A673 (cell line): Measurements from ENCODE around the gene RGS6. TPM values are rescaled to one million over a fixed set of nuclear protein-coding genes. Genes with fewer than 3 reads are reported as not detected.

ENCODE experiments used
- BruUV-seq: library from RNA; stranded (reverse); fragments of 400-500 nt; replicated peaks from 2 replicates; lab custom pipeline; 2021; lab: Mats Ljungman, UMichigan
- CTCF ChIA-PET: fragments of 300-600 bp; sonication (Branson Sonifier 250); formaldehyde crosslinking; loops from one replicate; lab custom pipeline; 2022; ENCODE audit warnings: antibody characterized with exemption; lab: Charles Lee
- POLR2A ChIA-PET: fragments of 300-600 bp; sonication (Branson Sonifier 250); formaldehyde crosslinking; loops from one replicate; lab custom pipeline; 2022; ENCODE audit warnings: antibody characterized with exemption; ENCODE audit not compliant: low non-redundant PET; lab: Charles Lee
- DNase-seq: peaks from one replicate; pipeline ENCODE4 v3.0.0-alpha.2; 2015; ENCODE audit warnings: low spot score
- H3K27ac ChIP-seq: fragments of 200-600 bp; sonication (generic); 2 replicates; pipeline ENCODE4 v1.5.1; 2016; ENCODE audit warnings: mixed run types, low read depth, mild to moderate bottlenecking, mixed read lengths, antibody characterized with exemption, low read length; ENCODE audit not compliant: poor library complexity, severe bottlenecking
- H3K27me3 ChIP-seq: fragments of 200-600 bp; sonication (generic); replicated peaks from 2 replicates; pipeline ENCODE4 v1.6.1; 2017; ENCODE audit warnings: mixed run types, low read depth, mild to moderate bottlenecking, mixed read lengths, antibody characterized with exemption, low read length; ENCODE audit not compliant: insufficient read depth, poor library complexity
- H3K36me3 ChIP-seq: fragments of 200-600 bp; sonication (generic); 2 replicates; pipeline ENCODE4 v1.6.1; 2016; ENCODE audit warnings: mixed run types, mild to moderate bottlenecking, mixed read lengths, antibody characterized with exemption, low read length; ENCODE audit not compliant: insufficient read depth, poor library complexity, severe bottlenecking
- H3K4me1 ChIP-seq: fragments of 200-600 bp; sonication (generic); 2 replicates; pipeline ENCODE4 v1.6.1; 2017; ENCODE audit warnings: mixed run types, mild to moderate bottlenecking, mixed read lengths, antibody characterized with exemption, low read length; ENCODE audit not compliant: insufficient read depth, poor library complexity, severe bottlenecking
- H3K4me3 ChIP-seq: fragments of 200-600 bp; sonication (generic); 2 replicates; pipeline ENCODE4 v1.5.1; 2016; ENCODE audit warnings: low read depth, mixed run types, mild to moderate bottlenecking, mixed read lengths, low read length; ENCODE audit not compliant: poor library complexity, severe bottlenecking
- H3K9me3 ChIP-seq: fragments of 200-600 bp; sonication (generic); 2 replicates; pipeline ENCODE4 v1.6.1; 2016; ENCODE audit warnings: mixed run types, low read depth, mild to moderate bottlenecking, mixed read lengths, antibody characterized with exemption, low read length; ENCODE audit not compliant: poor library complexity, severe bottlenecking
- EZH2 ChIP-seq: fragments of 200-600 bp; sonication (generic); IDR thresholded peaks from 2 replicates; pipeline ENCODE4 v1.6.1; 2017; ENCODE audit warnings: borderline replicate concordance, low read depth, mild to moderate bottlenecking, mixed read lengths, antibody characterized with exemption, low read length; ENCODE audit not compliant: poor library complexity, severe bottlenecking
- intact Hi-C: fragments of 100-400 bp; cut with micrococcal nuclease; formaldehyde crosslinking; loops from one replicate; pipeline ENCODE4 v1.10.0; 2022; ENCODE audit not compliant: unreplicated experiment
- total RNA-seq: library from RNA; stranded (reverse); gene quantifications from 2 replicates; pipeline ENCODE4 v1.2.3, GENCODE V29; 2021
- TF ChIP-seq, protein P1 (sequence below): fragments of 300-800, 200-600 bp; sonication (generic); conservative IDR thresholded peaks from 2 replicates; pipeline ENCODE4 v1.5.1; 2017; ENCODE audit warnings: low read depth, mild to moderate bottlenecking, antibody characterized with exemption, low read length, moderate library complexity, mixed read lengths

The RGS6 gene
- total RNA-seq, 1 experiment from 2014 or later: not detected

DNA sequence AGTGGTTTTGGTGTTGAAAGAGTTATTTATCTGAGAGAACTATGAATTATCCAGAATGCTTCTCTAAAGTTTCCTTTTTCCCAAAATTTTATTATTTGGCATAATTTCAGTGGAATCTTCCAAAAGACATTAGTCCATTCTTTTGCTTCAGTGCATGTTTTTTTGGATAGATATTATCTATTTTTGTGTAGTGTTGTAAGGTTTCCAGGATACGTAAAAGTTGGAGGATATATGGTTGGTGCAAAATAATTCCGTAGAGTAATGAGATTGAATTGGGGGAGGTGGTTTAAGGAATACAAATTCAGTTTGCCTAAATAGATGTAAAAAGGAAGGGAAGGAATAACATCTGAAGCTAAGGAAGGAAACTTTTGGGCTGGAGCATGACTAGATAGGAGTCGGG, 186.6 kb downstream of the RGS6 start:
- Histone ChIP-seq H3K27ac (no peak overlapping the region), H3K9me3 (no peaks in the 10 kb centered on the region), H3K4me3 (no peak overlapping the region), H3K36me3 (no peaks in the 10 kb centered on the region), H3K4me1 (no peaks in the 10 kb centered on the region), H3K27me3 (no peaks in the 10 kb centered on the region)
- ChIA-PET CTCF (no interaction called here), POLR2A (no interaction called here)
- no peak for TF ChIP-seq EZH2
- TF ChIP-seq, protein P1, sequence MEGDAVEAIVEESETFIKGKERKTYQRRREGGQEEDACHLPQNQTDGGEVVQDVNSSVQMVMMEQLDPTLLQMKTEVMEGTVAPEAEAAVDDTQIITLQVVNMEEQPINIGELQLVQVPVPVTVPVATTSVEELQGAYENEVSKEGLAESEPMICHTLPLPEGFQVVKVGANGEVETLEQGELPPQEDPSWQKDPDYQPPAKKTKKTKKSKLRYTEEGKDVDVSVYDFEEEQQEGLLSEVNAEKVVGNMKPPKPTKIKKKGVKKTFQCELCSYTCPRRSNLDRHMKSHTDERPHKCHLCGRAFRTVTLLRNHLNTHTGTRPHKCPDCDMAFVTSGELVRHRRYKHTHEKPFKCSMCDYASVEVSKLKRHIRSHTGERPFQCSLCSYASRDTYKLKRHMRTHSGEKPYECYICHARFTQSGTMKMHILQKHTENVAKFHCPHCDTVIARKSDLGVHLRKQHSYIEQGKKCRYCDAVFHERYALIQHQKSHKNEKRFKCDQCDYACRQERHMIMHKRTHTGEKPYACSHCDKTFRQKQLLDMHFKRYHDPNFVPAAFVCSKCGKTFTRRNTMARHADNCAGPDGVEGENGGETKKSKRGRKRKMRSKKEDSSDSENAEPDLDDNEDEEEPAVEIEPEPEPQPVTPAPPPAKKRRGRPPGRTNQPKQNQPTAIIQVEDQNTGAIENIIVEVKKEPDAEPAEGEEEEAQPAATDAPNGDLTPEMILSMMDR: no peak
- BruUV-seq: no TSS peak
- DNase-seq: no peak
- intact Hi-C loops: no loop called here

DNA sequence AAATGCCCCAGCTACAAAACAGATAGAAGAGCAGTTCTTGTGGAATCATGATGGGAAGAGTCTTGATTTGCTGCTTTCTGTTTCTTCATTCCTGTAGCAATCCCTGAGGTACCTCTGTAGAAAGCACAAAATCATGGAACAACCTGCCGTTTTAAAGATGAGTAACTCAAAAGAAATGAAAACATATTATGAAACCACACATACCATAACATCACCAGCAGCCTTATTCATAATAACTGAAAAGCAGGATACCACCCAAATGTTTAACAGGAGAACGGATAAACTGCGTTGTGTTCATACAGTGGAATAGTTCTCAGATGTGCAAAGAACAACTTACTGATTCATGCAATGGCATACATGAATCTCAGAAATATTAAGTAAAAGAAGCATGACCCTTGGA, 188.1 kb downstream of the RGS6 start:
- CTCF ChIA-PET: no interaction called here
- no peak for DNase-seq
- Histone ChIP-seq H3K27ac (no peak overlapping the region), H3K4me3 (no peak overlapping the region), H3K27me3 (no peaks in the 10 kb centered on the region), H3K36me3 (no peaks in the 10 kb centered on the region), H3K4me1 (no peaks in the 10 kb centered on the region), H3K9me3 (no peaks in the 10 kb centered on the region)
- POLR2A ChIA-PET: no interaction called here
- BruUV-seq: no TSS peak
- intact Hi-C loops: no loop called here
- TF ChIP-seq, protein P1: no peak
- TF ChIP-seq EZH2: no peak

DNA sequence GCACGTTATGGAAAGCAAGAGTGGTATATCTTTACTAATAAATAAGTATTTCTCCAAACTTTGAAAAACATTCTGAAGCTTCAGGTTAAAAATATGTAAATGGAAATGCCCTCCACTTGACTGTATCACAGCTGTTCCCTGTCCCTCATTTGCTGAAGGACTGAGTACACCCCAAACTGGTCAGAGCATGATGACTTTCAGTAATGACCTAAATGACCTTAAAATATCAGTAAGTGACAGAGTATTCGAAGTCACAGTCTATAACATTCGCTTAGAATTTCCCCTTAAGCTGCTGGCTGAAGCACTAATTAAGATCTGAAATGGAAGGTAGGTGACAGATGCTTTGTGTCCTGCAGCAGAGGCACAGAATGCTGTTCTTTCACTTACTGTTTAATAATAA, 191.5 kb downstream of the RGS6 start:
- intact Hi-C loops: no loop called here
- TF ChIP-seq EZH2: no peak
- TF ChIP-seq, protein P1: no peak
- Histone ChIP-seq H3K9me3 (no peaks in the 10 kb centered on the region), H3K27ac (no peak overlapping the region), H3K36me3 (no peaks in the 10 kb centered on the region), H3K4me3 (no peak overlapping the region), H3K27me3 (no peaks in the 10 kb centered on the region), H3K4me1 (no peaks in the 10 kb centered on the region)
- ChIA-PET CTCF (no interaction called here), POLR2A (interaction anchor here (0.9 kb wide), 1 partner anchor 448 kb away, joined by 3 read pairs; no protein-coding TSS in a partner anchor)
- no TSS peak for BruUV-seq
- no peak for DNase-seq
